ENCODE results near the gene PAX6. TPM values are rescaled to one million over a fixed set of nuclear protein-coding genes. Genes with fewer than 3 reads are reported as not detected.

Gene PAX6
- total RNA-seq, 3 donors from 2014 or later: 0.88 TPM; not detected in 2

- H3K27ac ChIP-seq: no peak overlapping the region
- H3K4me3 ChIP-seq: no peak overlapping the region
- H3K27me3 ChIP-seq: peaks cover 0 to 9% of the 10 kb centered on the region in 2 donors
- no peak for DNase-seq (ENCODE audit: low spot score in 2 of 2)
- H3K4me1 ChIP-seq: no peaks in the 10 kb centered on the region
- intact Hi-C loops (cut with DNase I; ENCODE audit: low total_unique reads): no loop called here
- H3K9me3 ChIP-seq: no peaks in the 10 kb centered on the region
- no peaks in the 10 kb centered on the region for H3K36me3 ChIP-seq
- TF ChIP-seq CTCF (IDR thresholded peaks at IDR 0.05) (no peak), POLR2AphosphoS5 (IDR thresholded peaks at IDR 0.05) (no peak), POLR2A (IDR thresholded peaks at IDR 0.05) (no peak)
These were observed 19.1 kb downstream of the PAX6 start for GRCh38 chr11:31792036-31792435.

GRCh38 chr11:31790649-31791048 lies 20.5 kb downstream of the PAX6 start:
- no peak overlapping the region for H3K4me3 ChIP-seq
- no peaks in the 10 kb centered on the region for H3K9me3 ChIP-seq
- H3K27ac ChIP-seq: no peak overlapping the region
- H3K4me1 ChIP-seq: no peaks in the 10 kb centered on the region
- intact Hi-C loops (cut with DNase I; ENCODE audit: low total_unique reads): no loop called here
- DNase-seq (ENCODE audit: low spot score in 2 of 2): no peak
- H3K36me3 ChIP-seq: no peaks in the 10 kb centered on the region
- no peak for TF ChIP-seq POLR2A (IDR thresholded peaks at IDR 0.05)
- no peak for TF ChIP-seq CTCF (IDR thresholded peaks at IDR 0.05)
- TF ChIP-seq POLR2AphosphoS5 (IDR thresholded peaks at IDR 0.05): no peak
- H3K27me3 ChIP-seq: peaks cover 0 to 3% of the 10 kb centered on the region in 2 donors

- TF ChIP-seq CTCF (IDR thresholded peaks at IDR 0.05) (no peak), POLR2AphosphoS5 (IDR thresholded peaks at IDR 0.05) (no peak), POLR2A (IDR thresholded peaks at IDR 0.05) (no peak)
- H3K27ac ChIP-seq: no peak overlapping the region
- intact Hi-C loops (cut with DNase I; ENCODE audit: low total_unique reads): no loop called here
- peaks cover 0 to 3% of the 10 kb centered on the region in 2 donors for H3K27me3 ChIP-seq
- H3K9me3 ChIP-seq: no peaks in the 10 kb centered on the region
- no peaks in the 10 kb centered on the region for H3K4me1 ChIP-seq
- H3K36me3 ChIP-seq: no peaks in the 10 kb centered on the region
- no peak overlapping the region for H3K4me3 ChIP-seq
- DNase-seq (ENCODE audit: low spot score in 2 of 2): no peak
These were observed 23.0 kb downstream of the PAX6 start for GRCh38 chr11:31788085-31788484.

- peaks cover 0 to 3% of the 10 kb centered on the region in 2 donors for H3K27me3 ChIP-seq
- no peak for DNase-seq (ENCODE audit: low spot score in 2 of 2)
- no peak overlapping the region for H3K27ac ChIP-seq
- no peak overlapping the region for H3K4me3 ChIP-seq
- H3K9me3 ChIP-seq: no peaks in the 10 kb centered on the region
- no peaks in the 10 kb centered on the region for H3K4me1 ChIP-seq
- TF ChIP-seq CTCF (IDR thresholded peaks at IDR 0.05) (no peak), POLR2A (IDR thresholded peaks at IDR 0.05) (no peak), POLR2AphosphoS5 (IDR thresholded peaks at IDR 0.05) (no peak)
- no peaks in the 10 kb centered on the region for H3K36me3 ChIP-seq
- intact Hi-C loops (cut with DNase I; ENCODE audit: low total_unique reads): no loop called here
These were observed 24.0 kb downstream of the PAX6 start for GRCh38 chr11:31786996-31787685.

- Histone ChIP-seq H3K4me1 (no peaks in the 10 kb centered on the region), H3K27me3 (no peaks in the 10 kb centered on the region), H3K9me3 (no peaks in the 10 kb centered on the region), H3K36me3 (no peaks in the 10 kb centered on the region), H3K27ac (no peak overlapping the region), H3K4me3 (no peak overlapping the region)
- DNase-seq (ENCODE audit: low spot score in 2 of 2): no peak
- TF ChIP-seq CTCF (IDR thresholded peaks at IDR 0.05) (no peak), POLR2AphosphoS5 (IDR thresholded peaks at IDR 0.05) (no peak), POLR2A (IDR thresholded peaks at IDR 0.05) (no peak)
- intact Hi-C loops (cut with DNase I; ENCODE audit: low total_unique reads): no loop called here
These were observed 26.5 kb downstream of the PAX6 start for GRCh38 chr11:31784611-31785010.

All from breast epithelium (tissue), 4 donors.